Coronary artery (tissue), 2 donors: ENCODE measurements around the gene AGBL2.
A peak's percentile ranks its signal among the peaks of the same experiment; 100 is the strongest.

Experiments used
- DNase-seq: peaks from one replicate; pipeline ENCODE4 v3.0.0-alpha.2; 2017; ENCODE audit warnings: low spot score
- H3K27ac ChIP-seq, 2 donors: fragments of 200-600 bp; sonication (generic); one replicate each; pipeline ENCODE4 v1.5.1; 2016 to 2019
- H3K4me3 ChIP-seq: fragments of 200-600 bp; sonication (generic); 2 replicates; pipeline ENCODE4 v1.5.1; 2016; ENCODE audit warnings: mild to moderate bottlenecking, moderate library complexity
- CTCF ChIP-seq: fragments of 200-600 bp; sonication (generic); IDR thresholded peaks from one replicate; pipeline ENCODE4 v1.5.1; 2019; ENCODE audit warnings: antibody characterized with exemption

The AGBL2 gene

GRCh38 chr11:47726878-47727514, 11.8 kb upstream of the AGBL2 start:
- no peak for TF ChIP-seq CTCF
- DNase-seq, result no peak
- Histone ChIP-seq H3K27ac (no peak overlapping the region), H3K4me3 (no peak overlapping the region)

- H3K27ac ChIP-seq, result no peak overlapping the region
- DNase-seq, result no peak
- H3K4me3 ChIP-seq, result no peak overlapping the region
- TF ChIP-seq CTCF, result no peak
Measured at GRCh38 chr11:47726118-47726442, 10.9 kb upstream of the AGBL2 start.

- no peak for DNase-seq
- no peak for TF ChIP-seq CTCF
Measured at GRCh38 chr11:47725442-47726117, 10.4 kb upstream of the AGBL2 start.

GRCh38 chr11:47724041-47724729, 9.0 kb upstream of the AGBL2 start:
- TF ChIP-seq CTCF, result no peak
- H3K27ac ChIP-seq, result peak overlapping the region; percentile 63 to 85
- H3K4me3 ChIP-seq, result no peak overlapping the region
- peak; percentile 75 for DNase-seq

More at GRCh38 chr11:47725442-47726117, 10.4 kb upstream of the AGBL2 start:
- H3K4me3 ChIP-seq, result no peak overlapping the region
- no peak overlapping the region for H3K27ac ChIP-seq

GRCh38 chr11:47723041-47723440, 7.9 kb upstream of the AGBL2 start:
- Histone ChIP-seq H3K4me3 (no peak overlapping the region), H3K27ac (peak overlapping the region in 1 of 2 donors; percentile 7)
- TF ChIP-seq CTCF, result no peak
- DNase-seq, result no peak

GRCh38 chr11:47720651-47721050, 5.5 kb upstream of the AGBL2 start:
- DNase-seq, result no peak
- no peak overlapping the region for H3K4me3 ChIP-seq
- TF ChIP-seq CTCF, result no peak
- H3K27ac ChIP-seq, result no peak overlapping the region
